ENCODE measurements around the gene ANKRD44.

DNA sequence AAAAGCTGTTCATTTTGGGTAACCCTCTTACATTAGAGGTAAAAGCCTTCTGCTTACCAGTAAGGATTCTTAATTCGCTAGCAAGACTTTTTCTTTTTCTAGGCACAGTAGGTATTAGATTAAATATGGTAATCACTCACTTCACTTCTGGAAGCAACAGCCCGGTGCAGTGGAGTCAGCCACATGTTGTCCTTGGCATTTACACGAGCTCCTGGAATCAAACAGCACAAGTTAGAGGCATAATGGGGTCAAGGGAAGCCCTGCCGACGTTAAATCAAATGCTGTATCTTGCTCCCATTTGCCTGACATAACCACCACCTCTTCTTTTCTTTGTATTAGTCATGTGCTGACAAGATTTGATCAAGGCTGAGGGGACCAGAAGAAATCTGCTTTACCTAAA is 174.1 kb downstream of the ANKRD44 start:
- TF ChIP-seq, protein P1, sequence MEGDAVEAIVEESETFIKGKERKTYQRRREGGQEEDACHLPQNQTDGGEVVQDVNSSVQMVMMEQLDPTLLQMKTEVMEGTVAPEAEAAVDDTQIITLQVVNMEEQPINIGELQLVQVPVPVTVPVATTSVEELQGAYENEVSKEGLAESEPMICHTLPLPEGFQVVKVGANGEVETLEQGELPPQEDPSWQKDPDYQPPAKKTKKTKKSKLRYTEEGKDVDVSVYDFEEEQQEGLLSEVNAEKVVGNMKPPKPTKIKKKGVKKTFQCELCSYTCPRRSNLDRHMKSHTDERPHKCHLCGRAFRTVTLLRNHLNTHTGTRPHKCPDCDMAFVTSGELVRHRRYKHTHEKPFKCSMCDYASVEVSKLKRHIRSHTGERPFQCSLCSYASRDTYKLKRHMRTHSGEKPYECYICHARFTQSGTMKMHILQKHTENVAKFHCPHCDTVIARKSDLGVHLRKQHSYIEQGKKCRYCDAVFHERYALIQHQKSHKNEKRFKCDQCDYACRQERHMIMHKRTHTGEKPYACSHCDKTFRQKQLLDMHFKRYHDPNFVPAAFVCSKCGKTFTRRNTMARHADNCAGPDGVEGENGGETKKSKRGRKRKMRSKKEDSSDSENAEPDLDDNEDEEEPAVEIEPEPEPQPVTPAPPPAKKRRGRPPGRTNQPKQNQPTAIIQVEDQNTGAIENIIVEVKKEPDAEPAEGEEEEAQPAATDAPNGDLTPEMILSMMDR (IDR thresholded peaks at IDR 0.05): no peak
- TF ChIP-seq ZFX (IDR thresholded peaks at IDR 0.05; ENCODE audit: borderline replicate concordance): no peak

Measured in 22Rv1 (cell line).